GM21367 (cell line): ENCODE measurements around the gene PISD.
A peak's percentile ranks its signal among the peaks of the same experiment; 100 is the strongest.

Experiments used
- ATAC-seq: cut with Tn5 transposase; IDR thresholded peaks from one replicate; pipeline ENCODE4 v1.9.1; 2021; ENCODE audit not compliant: unreplicated experiment

The PISD gene

GRCh38 chr22:31652911-31653684 lies 8.9 kb downstream of the PISD start:
- no peak for ATAC-seq

GRCh38 chr22:31652088-31652487 lies 9.9 kb downstream of the PISD start:
- ATAC-seq = no peak

GRCh38 chr22:31651664-31652063 lies 10.4 kb downstream of the PISD start:
- no peak for ATAC-seq

DNA sequence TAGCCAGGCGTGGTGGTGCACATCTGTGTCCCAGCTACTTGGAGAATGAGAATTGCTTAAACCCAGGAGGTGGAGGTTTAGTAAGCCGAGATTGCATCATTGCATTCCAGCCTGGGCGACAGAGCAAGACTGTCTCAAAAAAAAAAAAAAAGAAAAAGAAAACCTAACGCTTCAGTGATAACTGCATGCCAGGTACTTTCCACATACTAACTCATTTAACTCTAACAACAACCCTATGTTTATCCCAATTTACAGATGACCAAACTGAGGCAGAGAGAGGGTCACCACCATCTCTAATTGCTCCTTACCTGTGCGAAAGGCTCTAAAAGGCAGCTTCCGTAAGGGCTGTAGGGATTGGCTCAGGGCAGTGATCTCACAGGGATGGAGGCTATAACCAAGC lies 11.6 kb downstream of the PISD start:
- no peak for ATAC-seq

DNA sequence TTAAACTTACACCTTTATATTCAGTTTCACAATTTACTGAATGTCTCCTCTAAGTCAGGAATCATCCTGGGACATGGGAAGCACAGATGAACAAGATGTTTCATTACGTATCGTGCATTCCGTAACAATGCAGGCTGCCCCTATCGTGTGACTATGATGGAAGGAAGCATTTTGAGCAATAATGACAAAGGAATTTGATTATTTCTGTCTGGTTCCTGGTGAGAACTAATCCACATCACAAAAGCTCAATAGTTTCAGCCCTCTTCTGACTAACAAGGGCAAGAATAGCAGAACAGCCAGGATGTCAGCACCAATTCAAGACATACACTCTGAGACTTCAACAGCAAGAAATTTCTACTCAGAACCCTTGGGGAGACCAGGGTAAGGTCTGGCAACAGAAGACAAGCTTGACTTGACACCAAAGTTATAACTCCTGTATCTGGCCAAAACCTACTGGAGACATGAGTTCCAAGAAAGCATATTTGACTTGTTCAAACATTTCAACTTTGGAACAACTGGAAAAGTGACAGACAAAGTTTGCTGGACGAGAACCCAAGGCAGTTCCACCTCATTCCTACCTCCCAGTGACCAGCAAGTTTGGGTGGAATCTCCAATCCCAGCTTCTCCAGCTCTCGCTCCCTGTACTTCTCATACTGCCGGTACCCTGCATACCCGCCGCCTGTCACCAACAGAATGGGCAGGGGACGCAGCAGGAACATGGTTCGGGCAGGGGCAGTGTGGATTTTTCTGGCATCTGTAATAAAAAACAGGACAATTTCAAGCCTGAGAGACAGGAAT lies 14.3 kb downstream of the PISD start:
- no peak for ATAC-seq

DNA sequence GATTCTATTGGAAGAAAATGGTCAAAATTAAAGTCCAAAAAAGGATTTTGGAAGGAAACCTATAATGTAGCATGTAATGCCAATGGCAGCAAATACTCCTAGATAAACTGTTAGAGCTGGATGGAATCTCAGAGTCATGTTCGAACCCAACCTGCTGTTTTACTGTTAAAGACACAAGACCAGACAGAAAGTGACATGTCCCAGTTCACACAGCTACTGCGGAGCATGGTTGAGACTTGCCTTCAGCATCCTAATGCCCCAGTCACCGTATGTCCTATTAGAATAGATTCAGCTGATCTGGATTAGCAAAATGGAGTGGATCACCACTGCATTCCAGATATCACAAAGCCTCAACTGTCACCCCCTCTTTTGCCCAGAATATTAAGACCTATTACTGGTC lies 14.9 kb downstream of the PISD start:
- ATAC-seq = no peak

DNA sequence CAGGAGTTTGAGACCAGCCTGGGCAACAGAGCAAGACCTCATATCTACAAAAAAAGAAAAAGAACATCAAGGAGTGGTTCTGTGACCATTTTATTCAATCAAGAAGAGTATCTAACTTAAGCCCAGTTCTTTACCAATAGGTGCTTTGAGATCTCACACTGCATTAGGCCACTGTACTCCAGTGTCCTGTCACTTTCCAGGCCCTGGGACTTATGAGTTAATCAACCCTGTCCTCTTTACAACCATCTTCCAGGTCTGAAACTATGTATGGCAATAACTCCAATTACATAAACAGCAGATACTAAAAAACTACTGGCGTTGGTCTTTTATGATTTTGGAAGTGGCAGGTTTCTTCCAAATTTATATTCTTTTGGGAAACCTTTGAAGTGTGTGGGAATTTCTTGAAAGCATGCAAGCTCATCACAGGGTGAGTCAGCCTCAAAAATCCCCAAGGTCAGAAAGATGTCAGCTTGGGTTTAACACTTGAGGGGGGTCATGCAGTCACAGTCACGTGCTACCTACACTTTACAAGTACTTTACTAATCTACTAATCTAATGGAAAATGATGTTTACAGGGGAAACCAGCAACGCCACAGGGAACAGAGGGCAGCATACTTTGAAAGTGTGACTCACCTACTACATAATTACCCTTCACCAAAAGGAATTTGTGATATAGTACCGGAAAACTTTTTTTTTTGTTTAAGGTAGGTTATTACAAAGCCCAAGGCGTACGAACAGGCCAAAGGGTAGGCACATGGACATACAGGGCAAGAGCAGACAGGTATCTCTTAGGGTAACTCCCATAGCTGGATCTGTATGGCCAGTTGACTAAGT lies 15.6 kb downstream of the PISD start:
- no peak for ATAC-seq

GRCh38 chr22:31639436-31640039 lies 22.5 kb downstream of the PISD start:
- no peak for ATAC-seq

DNA sequence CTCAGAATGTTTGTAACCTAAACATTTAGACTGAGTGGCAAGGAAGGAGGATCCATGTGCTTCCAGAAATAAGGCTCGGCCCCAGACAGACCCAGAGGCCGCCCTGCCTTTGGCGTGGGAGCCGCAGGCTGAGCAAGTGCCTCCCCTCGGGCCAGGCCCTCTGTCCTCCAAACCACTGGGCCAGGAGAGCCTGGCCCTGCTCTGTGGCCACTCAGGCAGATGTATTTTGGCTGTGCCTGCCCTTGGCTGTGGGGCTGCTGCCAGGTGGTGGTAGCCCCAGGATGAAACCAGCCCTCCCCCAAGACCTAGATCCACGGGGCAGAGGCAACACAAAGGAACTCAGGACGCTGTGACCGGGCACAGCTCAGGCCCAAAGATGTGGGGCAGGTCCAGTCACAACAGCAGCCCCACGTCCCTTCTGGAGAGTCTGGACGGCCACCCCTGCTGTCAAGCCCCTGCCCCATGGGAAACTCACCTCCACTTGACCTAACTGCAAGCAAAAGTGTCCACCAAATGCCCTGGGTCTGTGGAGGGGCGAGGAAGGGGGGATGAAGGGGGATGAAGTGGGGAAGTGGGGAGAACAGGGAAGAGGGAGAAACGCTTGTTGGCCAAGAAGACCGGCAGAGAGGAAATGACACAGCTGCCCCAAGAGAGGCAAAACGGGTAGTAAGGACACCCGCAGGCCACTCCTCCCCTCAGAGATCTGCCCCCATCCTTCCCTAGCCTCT lies 24.0 kb downstream of the PISD start:
- no peak for ATAC-seq

GRCh38 chr22:31637447-31637890 lies 24.5 kb downstream of the PISD start:
- ATAC-seq = peak; percentile 42

DNA sequence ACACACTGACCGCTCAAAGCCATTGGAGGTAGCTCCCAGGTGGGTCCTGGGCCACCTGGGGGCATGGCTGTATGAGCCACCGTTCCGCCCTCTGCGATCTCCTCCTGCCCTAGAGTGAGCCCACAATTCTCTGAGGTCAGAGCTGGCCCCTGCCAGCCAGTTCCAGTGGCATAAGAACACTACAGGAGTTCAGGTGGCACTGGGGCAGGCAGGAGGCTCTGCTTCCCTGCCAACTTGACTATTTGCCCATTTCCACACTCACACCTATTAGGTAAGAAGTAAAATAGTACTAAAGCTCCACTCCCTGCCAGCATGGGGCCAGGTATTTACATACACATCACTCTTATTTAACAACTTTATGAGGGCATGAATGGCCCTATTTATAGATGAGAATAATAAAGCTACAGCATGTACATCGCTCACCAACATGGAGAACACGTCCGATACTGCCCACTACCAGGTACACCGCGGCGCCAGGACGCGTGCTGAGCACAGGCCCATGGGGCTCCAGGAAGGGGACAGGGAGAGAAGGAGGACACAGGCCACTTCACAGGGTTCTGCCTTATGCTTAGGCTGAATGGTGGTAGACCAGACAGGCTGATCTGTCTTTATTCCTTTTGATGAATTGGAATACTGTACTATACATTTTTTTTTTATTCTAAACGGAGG lies 26.2 kb downstream of the PISD start:
- no peak for ATAC-seq

DNA sequence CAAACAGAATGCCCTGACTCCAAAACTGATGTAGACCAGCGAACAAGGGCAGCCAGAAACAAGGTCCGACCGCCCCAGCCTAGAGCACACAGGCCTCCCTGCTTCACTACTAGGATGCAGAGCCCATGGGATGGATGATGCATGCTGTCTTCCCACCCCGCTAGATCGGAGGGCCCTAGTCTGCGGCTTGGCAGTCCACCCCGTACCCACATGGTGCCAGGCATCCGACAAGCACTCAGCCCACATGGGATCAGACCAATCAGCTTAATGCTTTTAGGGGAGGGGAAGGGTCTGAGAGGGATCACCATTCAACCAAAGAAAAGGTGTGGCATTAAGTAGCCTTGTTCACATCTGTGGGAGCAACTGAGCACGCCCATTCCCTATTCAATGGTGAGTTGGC lies 30.6 kb downstream of the PISD start:
- ATAC-seq = no peak

DNA sequence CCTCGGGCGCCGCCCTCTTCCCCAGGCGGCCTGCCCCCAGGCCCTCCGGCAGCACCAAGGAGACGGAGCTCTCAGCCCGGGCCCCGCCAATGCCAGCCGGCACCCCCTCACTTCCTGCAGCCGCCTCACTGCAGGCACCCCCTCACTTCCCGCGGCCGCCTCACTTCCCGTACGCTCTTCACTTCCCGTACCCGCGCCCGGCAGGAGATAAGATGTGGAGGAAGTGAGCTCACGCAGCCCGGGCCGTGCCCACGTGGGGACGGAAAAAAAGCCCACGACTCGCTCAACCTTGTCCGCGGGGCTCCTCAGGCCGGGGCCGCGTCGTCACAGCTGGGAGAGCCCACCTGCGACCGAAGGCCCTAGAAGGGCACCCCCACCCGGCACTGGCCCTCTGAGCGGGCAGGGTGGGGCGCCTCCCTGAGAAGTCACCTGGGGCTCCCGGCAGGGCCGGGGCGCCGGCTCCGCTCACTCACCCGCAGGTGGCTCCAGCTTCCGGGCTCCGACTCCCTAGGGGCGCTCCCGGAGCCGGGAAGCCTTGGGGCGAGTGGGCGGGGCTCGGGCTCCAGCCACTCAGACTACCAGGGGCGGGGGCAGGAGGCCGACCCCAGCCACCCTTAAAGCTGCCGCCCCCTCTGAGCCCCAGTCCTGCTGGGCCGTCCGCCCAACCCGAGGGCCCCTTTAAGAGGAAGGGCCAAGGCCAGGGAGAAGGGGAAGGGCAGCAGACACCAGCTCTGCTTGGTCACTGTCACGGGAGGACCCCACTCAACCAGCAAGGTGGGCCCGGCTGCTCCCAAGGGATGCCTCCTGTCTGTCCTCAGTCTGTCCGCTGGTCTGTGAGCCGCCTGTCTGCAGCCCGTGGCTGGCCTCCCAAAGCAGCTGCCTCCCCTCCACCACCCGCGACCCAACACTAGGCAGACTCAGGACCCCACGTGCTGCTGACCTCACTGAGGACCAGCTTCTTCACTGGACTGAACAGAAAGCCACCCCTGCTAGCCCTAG lies 31.4 kb downstream of the PISD start:
- no peak for ATAC-seq

DNA sequence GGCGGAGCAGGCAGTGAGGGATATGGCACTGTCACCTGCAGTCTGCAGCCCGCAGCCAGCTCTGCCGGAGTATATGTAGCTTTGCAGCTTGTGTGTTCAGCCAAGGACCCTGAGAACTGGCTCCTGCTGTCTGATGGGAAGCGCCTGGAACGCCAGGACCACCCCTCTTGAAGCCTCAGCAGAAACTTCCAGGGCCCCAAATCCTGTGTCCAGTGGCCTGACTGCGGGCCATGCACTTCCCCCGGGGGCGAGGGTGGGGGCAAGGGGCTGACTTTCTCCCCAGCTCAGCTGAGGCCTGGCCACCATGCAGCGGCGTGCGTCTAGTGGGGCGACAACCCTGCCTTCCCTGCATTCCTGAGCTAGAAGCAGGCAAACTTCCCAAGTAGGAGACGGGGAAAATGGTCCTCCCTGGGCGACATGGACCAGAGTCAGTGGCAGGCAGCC lies 32.3 kb downstream of the PISD start:
- ATAC-seq = no peak

GRCh38 chr22:31628969-31629708 lies 32.9 kb downstream of the PISD start:
- ATAC-seq = no peak

GRCh38 chr22:31628362-31628761 lies 33.7 kb downstream of the PISD start:
- ATAC-seq = no peak

GRCh38 chr22:31627223-31627731 lies 34.7 kb downstream of the PISD start:
- ATAC-seq = no peak
